HepG2 (cell line): ENCODE measurements around the gene RTP3. TPM values are rescaled to one million over a fixed set of nuclear protein-coding genes. Genes with fewer than 3 reads are reported as not detected.

Experiments
- CHD4 ChIP-seq: fragments of 200-600 bp; sonication (generic); IDR thresholded peaks from 2 replicates; pipeline ENCODE4 v1.7.0; 2017; ENCODE audit warnings: mild to moderate bottlenecking, low read length, borderline replicate concordance
- CSRNP2 ChIP-seq: sonication (generic); formaldehyde crosslinking; conservative IDR thresholded peaks from 2 replicates; pipeline ENCODE4 v1.8.0; 2022; ENCODE audit warnings: low read depth, missing genetic modification reagents
- FOXJ3 ChIP-seq: sonication (generic); formaldehyde crosslinking; IDR thresholded peaks from 2 replicates; pipeline ENCODE4 v1.4.0; 2020; ENCODE audit warnings: missing genetic modification reagents, mild to moderate bottlenecking, borderline replicate concordance
- FOXO1 ChIP-seq: sonication (generic); formaldehyde crosslinking; IDR thresholded peaks from 2 replicates; pipeline ENCODE4 v1.4.0; 2020; ENCODE audit warnings: missing genetic modification reagents
- HCFC1 ChIP-seq: fragments of 150-350 bp; IDR thresholded peaks from 2 replicates; pipeline ENCODE4 v1.6.1; 2014; ENCODE audit warnings: low read depth, low read length
- HHEX ChIP-seq: IDR thresholded peaks from 2 replicates; pipeline ENCODE4 v1.6.1; 2016; ENCODE audit warnings: control low read depth
- HNF1A ChIP-seq, 2 experiments: sonication (generic) in 1 of 2; formaldehyde crosslinking in 1 of 2; IDR thresholded peaks; 2 replicates each; pipeline versions ENCODE4 v1.4.0 to v1.6.1; 2016 to 2020; ENCODE audit warnings: borderline replicate concordance in 1 of 2, low read depth in 1 of 2, mild to moderate bottlenecking in 1 of 2, missing genetic modification reagents in 1 of 2
- HOXA7 ChIP-seq: sonication (generic); formaldehyde crosslinking; IDR thresholded peaks from 2 replicates; pipeline ENCODE4 v1.8.1; 2022; ENCODE audit warnings: mild to moderate bottlenecking, missing genetic modification reagents, moderate library complexity
- NCOA5 ChIP-seq: sonication (generic); formaldehyde crosslinking; IDR thresholded peaks from 2 replicates; pipeline ENCODE4 v1.4.0; 2020; ENCODE audit warnings: missing genetic modification reagents
- NR0B2 ChIP-seq: sonication (generic); formaldehyde crosslinking; IDR thresholded peaks from 2 replicates; pipeline ENCODE4 v1.4.0; 2020; ENCODE audit warnings: mild to moderate bottlenecking, missing genetic modification reagents
- PAXIP1 ChIP-seq: sonication (generic); formaldehyde crosslinking; conservative IDR thresholded peaks from 2 replicates; pipeline ENCODE4 v1.4.0; 2020; ENCODE audit warnings: mild to moderate bottlenecking, missing genetic modification reagents, moderate library complexity
- SMAD9 ChIP-seq: sonication (generic); formaldehyde crosslinking; IDR thresholded peaks from 2 replicates; pipeline ENCODE4 v1.5.1; 2020; ENCODE audit warnings: mild to moderate bottlenecking, missing genetic modification reagents
- TMF1 ChIP-seq: sonication (generic); formaldehyde crosslinking; IDR thresholded peaks from 2 replicates; pipeline ENCODE4 v1.8.1; 2022; ENCODE audit warnings: low read depth, missing genetic modification reagents
- TOPORS ChIP-seq: sonication (generic); formaldehyde crosslinking; IDR thresholded peaks from 2 replicates; pipeline ENCODE4 v1.8.0; 2023; ENCODE audit warnings: mild to moderate bottlenecking, missing genetic modification reagents
- ZBTB21 ChIP-seq: sonication (generic); formaldehyde crosslinking; IDR thresholded peaks from 2 replicates; pipeline ENCODE4 v1.4.0; 2020; ENCODE audit warnings: missing genetic modification reagents
- ZBTB8A ChIP-seq: sonication (generic); formaldehyde crosslinking; IDR thresholded peaks from 2 replicates; pipeline ENCODE4 v1.4.0; 2020; ENCODE audit warnings: mild to moderate bottlenecking, low read depth, missing genetic modification reagents, borderline replicate concordance
- ZMAT3 ChIP-seq: sonication (generic); formaldehyde crosslinking; conservative IDR thresholded peaks from 2 replicates; pipeline ENCODE4 v1.7.0; 2021; ENCODE audit warnings: missing genetic modification reagents
- ZNF326 ChIP-seq: sonication (generic); formaldehyde crosslinking; IDR thresholded peaks from 2 replicates; pipeline ENCODE4 v1.4.0; 2020; ENCODE audit warnings: missing genetic modification reagents, borderline replicate concordance
- ZNF441 ChIP-seq: sonication (generic); formaldehyde crosslinking; IDR thresholded peaks from 2 replicates; pipeline ENCODE4 v1.7.0; 2021; ENCODE audit warnings: missing genetic modification reagents, borderline replicate concordance
- ZNF672 ChIP-seq: sonication (generic); formaldehyde crosslinking; IDR thresholded peaks from 2 replicates; pipeline ENCODE4 v1.8.1; 2022; ENCODE audit warnings: missing genetic modification reagents
- ZNF7 ChIP-seq: IDR thresholded peaks from 2 replicates; pipeline ENCODE4 v1.6.1; 2016; ENCODE audit warnings: missing biosample characterization, missing genetic modification reagents
- polyA plus RNA-seq, 8 experiments: library from polyadenylated mRNA; depleted of rRNA in 3 of 8; stranded (reverse) in 7 of 8; unstranded in 1 of 8; fragments of >200 nt; fragmentation: Illumina TruSeq in 4 of 8; extraction: Trizol in 4 of 8; gene quantifications; 2 replicates each; pipeline versions ENCODE4 v1.2.1 to v1.2.3, GENCODE V29; 2011 to 2016; ENCODE audit warnings: low read depth in 4 of 8, missing spikeins in 1 of 8, mixed read lengths in 1 of 8; ENCODE audit not compliant: insufficient read depth in 1 of 8
- total RNA-seq, 5 experiments: library from RNA; depleted of rRNA; stranded (reverse); fragments of >200 nt; fragmentation: Illumina TruSeq; extraction: Trizol; gene quantifications; 2 replicates each; pipeline ENCODE4 v1.2.3, GENCODE V29; 2016; ENCODE audit warnings: low read depth in 1 of 5

RTP3 gene
- total and polyA plus RNA-seq, 2 of the 13 experiments (the other 11 are each of a cell fraction or from before 2014, with no cell fraction given) = 0.09 TPM; not detected in 1

- TF ChIP-seq HNF1A (IDR thresholded peaks at IDR 0.05; ENCODE audit: low read depth) = no peak
- no peak for TF ChIP-seq HNF1A (CRISPR knock-in tag; IDR thresholded peaks at IDR 0.05; ENCODE audit: borderline replicate concordance)
- TF ChIP-seq ZNF441 (CRISPR knock-in tag) = no peak
- peak; percentile 15; the same call in 1 of the 2 replicates for TF ChIP-seq HCFC1
- no peak for TF ChIP-seq ZNF7 (CRISPR knock-in tag)
- TF ChIP-seq ZNF326 = no peak
- no peak for TF ChIP-seq HOXA7 (CRISPR knock-in tag)
- TF ChIP-seq TMF1 = no peak
- TF ChIP-seq FOXO1 = 0 out of 2 replicates have a peak, but pooled peaks have one; percentile 39
- TF ChIP-seq ZNF672 (CRISPR knock-in tag) = no peak
- no peak for TF ChIP-seq CHD4
- TF ChIP-seq TOPORS (CRISPR knock-in tag) = no peak
- no peak for TF ChIP-seq NCOA5
- TF ChIP-seq ZBTB8A (CRISPR knock-in tag) = no peak
- no peak for TF ChIP-seq ZMAT3 (CRISPR knock-in tag)
- no peak for TF ChIP-seq PAXIP1 (CRISPR knock-in tag)
- TF ChIP-seq NR0B2 (CRISPR knock-in tag) = no peak
- no peak for TF ChIP-seq SMAD9
- TF ChIP-seq FOXJ3 (CRISPR knock-in tag) = no peak
- TF ChIP-seq ZBTB21 (CRISPR knock-in tag) = no peak
- no peak for TF ChIP-seq CSRNP2 (CRISPR knock-in tag)
- TF ChIP-seq HHEX (CRISPR knock-in tag) = no peak
Observed at GRCh38 chr3:46488735-46489361, 8.9 kb upstream of the RTP3 start (continued).
